Thoracic aorta endothelial cell (primary cell): ENCODE results near the gene ITPRID1. TPM values are rescaled to one million over a fixed set of nuclear protein-coding genes. Genes with fewer than 3 reads are reported as not detected.

Experiments
- total RNA-seq: library from RNA; depleted of rRNA; stranded (reverse); fragments of >200 nt; gene quantifications from 2 replicates; pipeline ENCODE4 v1.2.3, GENCODE V29; 2012

Gene ITPRID1
- total RNA-seq, result not detected in 2 replicates

GRCh38 chr7:31513790-31514189 is at the start of gene ITPRID1:
TSS of gene ITPRID1 (plus strand) at chr7:31514090. CDS start at chr7:31553025, 38,935 bp downstream.

GRCh38 chr7:31687024-31687748 is 173.3 kb downstream of the ITPRID1 start, which contains the start of gene PPP1R17:
TSS of gene PPP1R17 (plus strand) at chr7:31687215. CDS start at chr7:31692442, 5,227 bp downstream.

Other genes starting within 250 kb of the ITPRID1 start
- not detected in 2 replicates for gene NEUROD6, start 173.4 kb upstream of the ITPRID1 start, total RNA-seq
- not detected in 2 replicates for gene PPP1R17, start 173.1 kb downstream of the ITPRID1 start, total RNA-seq